Mesenchymal stem cell (in vitro differentiated cells and primary cell): ENCODE measurements around the gene WDR13.

ENCODE experiments used
- DNase-seq: peaks from one replicate; pipeline ENCODE4 v3.0.0-alpha.2; 2013
- H2AFZ ChIP-seq: one replicate; pipeline ENCODE4 v1.6.1; 2013; ENCODE audit warnings: low read depth, mild to moderate bottlenecking, control low read depth, inconsistent platforms, low read length, moderate library complexity
- H2AK5ac ChIP-seq: 2 replicates; pipeline ENCODE4 v1.6.1; 2013; ENCODE audit warnings: low read length, moderate library complexity, mild to moderate bottlenecking, inconsistent platforms; ENCODE audit not compliant: severe bottlenecking
- H2BK120ac ChIP-seq: one replicate; pipeline ENCODE4 v1.6.1; 2013; ENCODE audit warnings: low read depth, mild to moderate bottlenecking, inconsistent platforms, low read length, moderate library complexity
- H2BK12ac ChIP-seq, 2 experiments: one replicate each; pipeline ENCODE4 v1.6.1; 2013; ENCODE audit warnings: inconsistent platforms in 2 of 2, low read length in 2 of 2, mild to moderate bottlenecking in 2 of 2, moderate library complexity in 2 of 2, control low read depth in 1 of 2
- H2BK15ac ChIP-seq: one replicate; pipeline ENCODE4 v1.6.1; 2013; ENCODE audit warnings: mild to moderate bottlenecking, low read depth, inconsistent platforms; ENCODE audit not compliant: poor library complexity, severe bottlenecking
- H2BK5ac ChIP-seq: 2 replicates; pipeline ENCODE4 v1.6.1; 2013; ENCODE audit warnings: low read depth, mild to moderate bottlenecking, low read length, control low read depth, inconsistent platforms; ENCODE audit not compliant: poor library complexity, severe bottlenecking
- H3K14ac ChIP-seq, 2 experiments: one replicate each; pipeline ENCODE4 v1.6.1; 2013; ENCODE audit warnings: inconsistent platforms in 2 of 2, low read length in 2 of 2, control low read depth in 1 of 2, mild to moderate bottlenecking in 1 of 2, moderate library complexity in 1 of 2
- H3K18ac ChIP-seq, 2 experiments: one replicate each; pipeline ENCODE4 v1.6.1; 2013; ENCODE audit warnings: inconsistent platforms in 2 of 2, low read length in 2 of 2, control low read depth in 1 of 2, low read depth in 1 of 2, mild to moderate bottlenecking in 1 of 2
- H3K23ac ChIP-seq, 2 experiments: one replicate each; pipeline ENCODE4 v1.6.1; 2013; ENCODE audit warnings: inconsistent platforms in 2 of 2, low read length in 2 of 2, mild to moderate bottlenecking in 2 of 2, moderate library complexity in 2 of 2, control low read depth in 1 of 2
- H3K27ac ChIP-seq: 2 replicates; pipeline ENCODE4 v1.5.1; 2013; ENCODE audit warnings: mild to moderate bottlenecking, moderate library complexity, low read length, control low read depth, inconsistent platforms; ENCODE audit not compliant: poor library complexity, severe bottlenecking
- H3K27me3 ChIP-seq, 2 experiments: 2 replicates each; pipeline versions ENCODE4 v1.6.1 to v1.7.0; 2013; ENCODE audit warnings: low read length in 2 of 2, mild to moderate bottlenecking in 2 of 2, moderate library complexity in 2 of 2, control low read depth in 1 of 2, inconsistent platforms in 1 of 2; ENCODE audit not compliant: control insufficient read depth in 1 of 2, insufficient read depth in 1 of 2
- H3K36me3 ChIP-seq, 2 experiments: 2 replicates each; pipeline versions ENCODE4 v1.6.1 to v1.7.0; 2013; ENCODE audit warnings: low read length in 2 of 2, control low read depth in 1 of 2, inconsistent platforms in 1 of 2, low read depth in 1 of 2, mild to moderate bottlenecking in 1 of 2; ENCODE audit not compliant: insufficient read depth in 2 of 2, control insufficient read depth in 1 of 2
- H3K4ac ChIP-seq, 2 experiments: one replicate each; pipeline ENCODE4 v1.6.1; 2013; ENCODE audit warnings: inconsistent platforms in 2 of 2, low read length in 2 of 2, mild to moderate bottlenecking in 2 of 2, moderate library complexity in 2 of 2, control low read depth in 1 of 2, low read depth in 1 of 2
- H3K4me1 ChIP-seq: 2 replicates; pipeline ENCODE4 v1.6.1; 2013; ENCODE audit warnings: low read depth, low read length, control low read depth; ENCODE audit not compliant: control insufficient read depth, insufficient read depth
- H3K4me2 ChIP-seq: 2 replicates; pipeline ENCODE4 v1.6.1; 2013; ENCODE audit warnings: low read length, mild to moderate bottlenecking, inconsistent platforms; ENCODE audit not compliant: poor library complexity, severe bottlenecking
- H3K4me3 ChIP-seq, 2 experiments: 2 replicates each; pipeline versions ENCODE4 v1.5.1 to v1.7.0; 2013; ENCODE audit warnings: low read length in 2 of 2, mild to moderate bottlenecking in 2 of 2, control low read depth in 1 of 2, low read depth in 1 of 2; ENCODE audit not compliant: insufficient read depth in 1 of 2
- H3K79me1 ChIP-seq: replicated peaks from 2 replicates; pipeline ENCODE4 v1.6.1; 2013; ENCODE audit warnings: mild to moderate bottlenecking, control low read depth, low read length, inconsistent platforms; ENCODE audit not compliant: poor library complexity, severe bottlenecking
- H3K9ac ChIP-seq: 2 replicates; pipeline ENCODE4 v1.7.0; 2013; ENCODE audit warnings: mild to moderate bottlenecking, low read length, moderate library complexity
- H3K9me3 ChIP-seq: 2 replicates; pipeline ENCODE4 v1.7.0; 2013; ENCODE audit warnings: mild to moderate bottlenecking, low read length; ENCODE audit not compliant: control insufficient read depth
- H4K8ac ChIP-seq: one replicate; pipeline ENCODE4 v1.6.1; 2013; ENCODE audit warnings: inconsistent platforms, mild to moderate bottlenecking, low read length, moderate library complexity
- H4K91ac ChIP-seq: one replicate; pipeline ENCODE4 v1.6.1; 2013; ENCODE audit warnings: mild to moderate bottlenecking, low read length, inconsistent platforms
- WGBS: methylation state at CpG from one replicate; pipeline ENCODE4 v1.1.7; 2013; ENCODE audit warnings: mixed read lengths; 5-methylcytosine and 5-hydroxymethylcytosine counted together

WDR13 gene

GRCh38 chrX:48573690-48574269, 23.5 kb upstream of the WDR13 start:
- no peak overlapping the region for H2BK15ac ChIP-seq
- no peak overlapping the region for H2BK5ac ChIP-seq
- H3K4ac ChIP-seq, result peak overlapping the region; percentile 65 to 81
- peak overlapping the region; percentile 63 for H3K27ac ChIP-seq
- H3K23ac ChIP-seq, result no peak overlapping the region
- H2AK5ac ChIP-seq, result peak overlapping the region; percentile 98
- peak overlapping the region; percentile 38 to 86 for H3K18ac ChIP-seq
- H3K4me2 ChIP-seq, result peak overlapping the region; percentile 44
- peak overlapping the region; percentile 49 for H2BK120ac ChIP-seq
- peak overlapping the region; percentile 100 for H3K9ac ChIP-seq
- no peaks in the 10 kb centered on the region for H3K9me3 ChIP-seq
- no peak overlapping the region for H2AFZ ChIP-seq
- H3K14ac ChIP-seq, result no peak overlapping the region
- no peaks in the 10 kb centered on the region for H3K79me1 ChIP-seq
- H4K91ac ChIP-seq, result peak overlapping the region; percentile 92
- H3K4me1 ChIP-seq, result peaks cover 12% of the 10 kb centered on the region
- peak overlapping the region; percentile 88 for H4K8ac ChIP-seq
- 65% methylated on average over 17 of the region's 19 CpGs for WGBS
- H3K4me3 ChIP-seq, result peak overlapping the region; percentile 34 to 92
- DNase-seq, result no peak
- no peak overlapping the region for H2BK12ac ChIP-seq
- peaks cover 17 to 38% of the 10 kb centered on the region in 2 experiments for H3K36me3 ChIP-seq
- no peaks in the 10 kb centered on the region for H3K27me3 ChIP-seq

DNA sequence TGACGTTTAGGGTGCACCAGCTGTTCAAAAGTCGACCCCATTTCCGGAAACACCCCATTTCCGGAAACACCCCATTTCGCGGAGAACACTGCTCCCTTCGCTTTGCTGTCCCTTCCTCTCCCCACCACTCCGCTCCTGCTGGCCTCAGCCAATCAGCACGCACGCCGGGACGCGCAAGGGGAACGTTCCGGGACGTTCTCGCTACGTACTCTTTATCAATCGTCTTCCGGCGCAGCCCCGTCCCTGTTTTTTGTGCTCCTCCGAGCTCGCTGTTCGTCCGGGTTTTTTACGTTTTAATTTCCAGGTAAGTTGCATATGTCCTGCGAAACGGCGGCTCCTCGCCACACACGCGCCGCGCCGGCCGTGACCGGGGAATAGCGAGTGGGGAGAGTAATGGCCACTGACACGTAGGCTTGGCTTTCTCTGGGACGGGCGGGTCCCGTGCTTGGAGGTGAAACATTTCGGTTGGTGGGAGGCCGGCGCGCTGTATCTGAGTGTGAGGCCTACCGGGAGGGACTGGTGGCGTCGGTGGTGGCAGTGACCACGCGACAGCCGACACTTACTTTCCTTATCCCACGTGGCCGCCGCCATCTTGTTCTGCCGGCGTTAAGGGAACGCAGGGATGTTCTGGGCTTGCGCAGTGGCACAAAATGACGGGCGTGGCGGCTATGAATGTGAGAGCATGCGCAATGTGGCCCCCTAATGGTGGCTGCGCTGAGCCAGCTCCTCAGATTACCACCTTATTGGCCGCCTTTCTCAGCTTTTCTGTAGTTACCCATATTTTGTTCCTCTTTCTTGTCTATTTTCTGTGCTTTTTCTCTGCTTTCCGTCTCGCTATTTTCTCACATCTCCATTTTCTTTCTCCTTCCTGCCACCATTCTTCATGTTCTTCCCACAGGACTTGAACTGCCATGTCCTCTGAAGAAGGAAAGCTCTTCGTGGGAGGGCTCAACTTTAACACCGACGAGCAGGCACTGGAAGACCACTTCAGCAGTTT, 22.7 kb upstream of the WDR13 start, which contains the start of gene RBM3:
RBM3 (plus strand) TSS at position 215 of the 997 bp plus-strand sequence; CDS start at position 912, 697 bp downstream.
- peak within 1 kb of the TSS; percentile 92 for H2BK120ac ChIP-seq
- no peak within 1 kb of the TSS for H3K23ac ChIP-seq
- H3K14ac ChIP-seq, result peak within 1 kb of the TSS in 1 of 2 experiments; percentile 75
- peak within 1 kb of the TSS; percentile 100 for H3K9ac ChIP-seq
- no peaks in the 10 kb centered on the region for H3K27me3 ChIP-seq
- peak within 1 kb of the TSS; percentile 100 for H3K27ac ChIP-seq
- no peak within 1 kb of the TSS for H2BK12ac ChIP-seq
- peak within 1 kb of the TSS; percentile 94 for H2BK5ac ChIP-seq
- under 1% methylated on average over 62 of the region's 71 CpGs for WGBS
- H3K79me1 ChIP-seq, result no peaks in the 10 kb centered on the region
- H4K8ac ChIP-seq, result peak within 1 kb of the TSS; percentile 100
- H4K91ac ChIP-seq, result peak within 1 kb of the TSS; percentile 99
- H2BK15ac ChIP-seq, result peak within 1 kb of the TSS; percentile 83
- peak within 1 kb of the TSS; percentile 49 for H3K4me2 ChIP-seq
- H3K4ac ChIP-seq, result peak within 1 kb of the TSS; percentile 95 to 99
- peaks cover 21 to 46% of the 10 kb centered on the region in 2 experiments for H3K36me3 ChIP-seq
- H2AFZ ChIP-seq, result no peak within 1 kb of the TSS
- H3K9me3 ChIP-seq, result no peaks in the 10 kb centered on the region
- H3K4me1 ChIP-seq, result peaks cover 12% of the 10 kb centered on the region
- peak within 1 kb of the TSS; percentile 98 for H2AK5ac ChIP-seq
- peak; percentile 91 for DNase-seq
- H3K18ac ChIP-seq, result peak within 1 kb of the TSS; percentile 97 to 98
- peak within 1 kb of the TSS; percentile 87 to 92 for H3K4me3 ChIP-seq

DNA sequence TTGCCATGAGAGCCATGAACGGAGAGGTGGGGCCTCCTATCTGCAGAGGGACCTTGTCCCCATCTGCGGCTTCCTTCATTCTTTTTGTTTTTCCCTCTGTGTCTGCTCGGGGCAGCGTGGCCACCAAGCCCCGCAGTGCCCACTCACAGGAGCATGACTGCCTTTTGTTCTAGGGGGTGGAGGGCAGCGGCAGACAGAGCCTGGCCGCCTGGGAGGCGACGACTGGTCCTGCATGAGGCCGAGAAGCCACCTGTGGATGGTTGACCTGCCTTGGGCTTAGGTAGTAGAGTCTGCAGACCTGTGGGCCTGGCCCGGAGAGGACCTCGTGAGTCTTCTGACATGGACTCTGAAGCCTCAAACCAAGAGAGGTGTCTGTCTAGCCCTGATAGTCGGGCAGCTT, 21.6 kb upstream of the WDR13 start:
- H2BK120ac ChIP-seq, result no peak overlapping the region
- H3K4me1 ChIP-seq, result peaks cover 12% of the 10 kb centered on the region
- no peak overlapping the region for H4K8ac ChIP-seq
- peak overlapping the region in 1 of 2 experiments; percentile 84 for H3K4ac ChIP-seq
- peaks cover 21 to 53% of the 10 kb centered on the region in 2 experiments for H3K36me3 ChIP-seq
- no peaks in the 10 kb centered on the region for H3K27me3 ChIP-seq
- H3K4me2 ChIP-seq, result peak overlapping the region; percentile 49
- H3K14ac ChIP-seq, result peak overlapping the region in 1 of 2 experiments; percentile 53
- DNase-seq, result no peak
- no peak overlapping the region for H3K23ac ChIP-seq
- peak overlapping the region in 1 of 2 experiments; percentile 15 for H2BK12ac ChIP-seq
- no peaks in the 10 kb centered on the region for H3K9me3 ChIP-seq
- peak overlapping the region; percentile 22 for H2AK5ac ChIP-seq
- H3K27ac ChIP-seq, result no peak overlapping the region
- 70% methylated on average over 13 of the region's 13 CpGs for WGBS
- H3K4me3 ChIP-seq, result peak overlapping the region; percentile 44 to 92
- peak overlapping the region; percentile 100 for H3K9ac ChIP-seq
- H4K91ac ChIP-seq, result no peak overlapping the region
- no peaks in the 10 kb centered on the region for H3K79me1 ChIP-seq
- peak overlapping the region in 1 of 2 experiments; percentile 28 for H3K18ac ChIP-seq
- H2BK5ac ChIP-seq, result no peak overlapping the region
- no peak overlapping the region for H2AFZ ChIP-seq
- H2BK15ac ChIP-seq, result no peak overlapping the region

- no peaks in the 10 kb centered on the region for H3K79me1 ChIP-seq
- no peak overlapping the region for H2BK5ac ChIP-seq
- no peak overlapping the region for H3K18ac ChIP-seq
- no peak for DNase-seq
- H3K4me3 ChIP-seq, result peak overlapping the region; percentile 23 to 92
- no peak overlapping the region for H3K23ac ChIP-seq
- H3K27ac ChIP-seq, result no peak overlapping the region
- H2BK12ac ChIP-seq, result no peak overlapping the region
- H3K27me3 ChIP-seq, result no peaks in the 10 kb centered on the region
- H2AFZ ChIP-seq, result no peak overlapping the region
- no peaks in the 10 kb centered on the region for H3K9me3 ChIP-seq
- no peak overlapping the region for H2AK5ac ChIP-seq
- H2BK120ac ChIP-seq, result no peak overlapping the region
- no peak overlapping the region for H3K14ac ChIP-seq
- 57% methylated on average over 6 of the region's 6 CpGs for whole genome bisulfite sequencing
- peaks cover 21 to 53% of the 10 kb centered on the region in 2 experiments for H3K36me3 ChIP-seq
- H3K4me1 ChIP-seq, result peaks cover 12% of the 10 kb centered on the region
- peak overlapping the region; percentile 100 for H3K9ac ChIP-seq
- H3K4me2 ChIP-seq, result peak overlapping the region; percentile 49
- no peak overlapping the region for H4K91ac ChIP-seq
- no peak overlapping the region for H2BK15ac ChIP-seq
- H3K4ac ChIP-seq, result peak overlapping the region in 1 of 2 experiments; percentile 84
- no peak overlapping the region for H4K8ac ChIP-seq
Measured at GRCh38 chrX:48576108-48576507, 21.2 kb upstream of the WDR13 start.
